IPS-15b (cell line): ENCODE results near the gene PTPN1.

Source experiments
- H3K27me3 ChIP-seq: one replicate; pipeline ENCODE4 v1.6.1; 2013; ENCODE audit warnings: low read length; ENCODE audit not compliant: control insufficient read depth, insufficient read depth
- H3K36me3 ChIP-seq: one replicate; pipeline ENCODE4 v1.6.1; 2013; ENCODE audit warnings: low read length; ENCODE audit not compliant: control insufficient read depth, insufficient read depth
- H3K4me1 ChIP-seq: one replicate; pipeline ENCODE4 v1.6.1; 2013; ENCODE audit warnings: mild to moderate bottlenecking, low read length; ENCODE audit not compliant: control insufficient read depth, insufficient read depth
- H3K4me3 ChIP-seq: one replicate; pipeline ENCODE4 v1.5.1; 2013; ENCODE audit warnings: low read depth, low read length
- H3K9ac ChIP-seq: one replicate; pipeline ENCODE4 v1.6.1; 2013; ENCODE audit warnings: low read depth, mild to moderate bottlenecking, low read length
- H3K9me3 ChIP-seq: one replicate; pipeline ENCODE4 v1.6.1; 2013; ENCODE audit warnings: mild to moderate bottlenecking, low read length; ENCODE audit not compliant: control insufficient read depth, insufficient read depth

Gene PTPN1

DNA sequence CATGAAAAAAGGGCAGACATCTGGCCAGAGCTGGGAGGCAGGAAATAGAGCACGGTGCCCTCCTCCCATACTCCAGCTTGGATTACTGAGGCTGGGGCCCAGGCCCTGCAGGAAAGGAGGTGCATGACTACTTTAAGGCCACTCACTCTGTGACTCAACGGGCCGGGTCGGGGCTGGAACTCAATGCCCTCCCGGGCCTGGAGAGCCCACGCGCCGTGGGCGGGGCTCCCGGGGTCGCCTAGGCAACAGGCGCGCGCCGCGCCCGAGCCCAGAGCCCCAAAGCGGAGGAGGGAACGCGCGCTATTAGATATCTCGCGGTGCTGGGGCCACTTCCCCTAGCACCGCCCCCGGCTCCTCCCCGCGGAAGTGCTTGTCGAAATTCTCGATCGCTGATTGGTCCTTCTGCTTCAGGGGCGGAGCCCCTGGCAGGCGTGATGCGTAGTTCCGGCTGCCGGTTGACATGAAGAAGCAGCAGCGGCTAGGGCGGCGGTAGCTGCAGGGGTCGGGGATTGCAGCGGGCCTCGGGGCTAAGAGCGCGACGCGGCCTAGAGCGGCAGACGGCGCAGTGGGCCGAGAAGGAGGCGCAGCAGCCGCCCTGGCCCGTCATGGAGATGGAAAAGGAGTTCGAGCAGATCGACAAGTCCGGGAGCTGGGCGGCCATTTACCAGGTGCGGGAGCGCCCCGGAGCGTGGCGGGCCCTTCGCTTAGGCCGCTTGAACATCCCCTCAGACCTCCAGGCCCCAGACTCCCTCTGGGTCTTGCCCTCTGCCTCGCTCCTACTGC is at the start of gene PTPN1:
Gene PTPN1 (plus strand): TSS at position 461 of the 783 bp plus-strand sequence. CDS start 145 bp downstream, at position 606.
- Histone ChIP-seq H3K9ac (peak within 1 kb of the TSS; percentile 84), H3K36me3 (no peaks in the 10 kb centered on the region), H3K27me3 (no peaks in the 10 kb centered on the region), H3K4me3 (peak within 1 kb of the TSS; percentile 96), H3K4me1 (no peaks in the 10 kb centered on the region), H3K9me3 (no peaks in the 10 kb centered on the region)

GRCh38 chr20:50460608-50461267 is 49.4 kb upstream of the PTPN1 start:
- no peak overlapping the region for H3K9ac ChIP-seq

DNA sequence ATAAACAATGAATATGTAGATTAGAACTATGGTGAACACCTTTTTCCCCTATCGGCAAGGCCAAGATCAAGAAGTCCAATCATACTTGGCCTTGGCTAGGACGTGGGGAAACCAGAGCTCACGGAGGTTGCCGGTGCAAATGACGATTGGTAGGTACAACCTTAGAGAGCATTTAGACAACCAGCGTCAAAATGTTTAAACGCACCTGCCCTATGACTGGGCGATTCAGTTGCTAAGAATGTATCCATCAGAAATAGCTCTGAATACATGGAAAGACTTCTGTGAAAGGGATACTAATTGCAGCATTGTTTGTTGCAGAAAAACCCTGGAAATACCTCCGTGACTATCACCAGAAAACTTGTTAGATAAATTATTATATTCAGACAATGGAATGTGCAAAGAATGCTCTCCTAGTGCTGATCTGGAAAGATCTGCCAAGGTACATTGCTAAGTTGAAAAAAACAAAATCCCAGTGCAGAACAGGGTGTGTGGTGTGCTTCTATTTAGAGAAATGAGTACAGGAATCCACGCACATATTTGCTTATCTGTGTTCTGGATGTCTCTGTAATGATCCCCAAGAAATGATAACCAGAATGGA is 48.0 kb upstream of the PTPN1 start:
- H3K27me3 ChIP-seq: no peaks in the 10 kb centered on the region
- H3K36me3 ChIP-seq: no peaks in the 10 kb centered on the region
- no peaks in the 10 kb centered on the region for H3K4me1 ChIP-seq
- H3K4me3 ChIP-seq: no peak overlapping the region
- H3K9me3 ChIP-seq: no peaks in the 10 kb centered on the region
- no peak overlapping the region for H3K9ac ChIP-seq

More at GRCh38 chr20:50460608-50461267, 49.4 kb upstream of the PTPN1 start:
- H3K4me1 ChIP-seq: no peaks in the 10 kb centered on the region
- H3K4me3 ChIP-seq: no peak overlapping the region
- H3K27me3 ChIP-seq: no peaks in the 10 kb centered on the region
- no peaks in the 10 kb centered on the region for H3K36me3 ChIP-seq
- no peaks in the 10 kb centered on the region for H3K9me3 ChIP-seq

DNA sequence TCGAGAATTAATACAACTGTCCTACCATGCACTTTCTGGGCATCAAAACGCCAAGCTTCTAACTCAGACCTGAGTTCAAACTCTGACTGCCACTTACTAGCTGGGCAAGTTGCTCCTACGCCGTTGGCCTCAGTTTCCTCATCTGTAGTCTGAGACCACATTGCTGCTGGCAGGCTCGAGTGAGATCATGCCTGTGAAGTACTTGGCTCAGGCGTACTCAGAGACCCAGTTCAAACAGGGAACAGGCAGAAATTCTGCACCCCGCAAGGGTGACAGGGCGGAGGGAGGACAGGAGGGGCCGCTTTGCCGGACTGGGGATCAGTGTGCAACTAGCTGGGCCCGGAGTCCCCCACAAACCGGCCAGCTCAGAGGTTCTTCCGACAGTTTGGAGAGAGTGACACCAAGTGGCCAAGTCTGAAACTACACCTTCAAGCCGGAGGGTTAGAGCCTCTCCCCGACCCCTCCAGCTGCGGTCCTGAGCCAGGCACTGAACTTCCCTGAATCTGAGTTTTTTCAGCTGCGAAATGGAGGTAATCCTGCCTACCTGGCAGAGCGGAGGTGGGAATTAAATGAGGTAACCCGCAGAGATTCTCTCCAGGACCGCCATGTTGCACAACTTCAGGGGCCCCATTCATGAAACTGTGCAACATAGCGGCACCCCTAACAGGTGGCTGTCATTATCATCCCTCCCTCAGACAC is 46.0 kb upstream of the PTPN1 start:
- H3K9me3 ChIP-seq: no peaks in the 10 kb centered on the region
- H3K4me1 ChIP-seq: no peaks in the 10 kb centered on the region
- H3K27me3 ChIP-seq: no peaks in the 10 kb centered on the region
- no peak overlapping the region for H3K9ac ChIP-seq
- H3K36me3 ChIP-seq: no peaks in the 10 kb centered on the region
- H3K4me3 ChIP-seq: no peak overlapping the region

DNA sequence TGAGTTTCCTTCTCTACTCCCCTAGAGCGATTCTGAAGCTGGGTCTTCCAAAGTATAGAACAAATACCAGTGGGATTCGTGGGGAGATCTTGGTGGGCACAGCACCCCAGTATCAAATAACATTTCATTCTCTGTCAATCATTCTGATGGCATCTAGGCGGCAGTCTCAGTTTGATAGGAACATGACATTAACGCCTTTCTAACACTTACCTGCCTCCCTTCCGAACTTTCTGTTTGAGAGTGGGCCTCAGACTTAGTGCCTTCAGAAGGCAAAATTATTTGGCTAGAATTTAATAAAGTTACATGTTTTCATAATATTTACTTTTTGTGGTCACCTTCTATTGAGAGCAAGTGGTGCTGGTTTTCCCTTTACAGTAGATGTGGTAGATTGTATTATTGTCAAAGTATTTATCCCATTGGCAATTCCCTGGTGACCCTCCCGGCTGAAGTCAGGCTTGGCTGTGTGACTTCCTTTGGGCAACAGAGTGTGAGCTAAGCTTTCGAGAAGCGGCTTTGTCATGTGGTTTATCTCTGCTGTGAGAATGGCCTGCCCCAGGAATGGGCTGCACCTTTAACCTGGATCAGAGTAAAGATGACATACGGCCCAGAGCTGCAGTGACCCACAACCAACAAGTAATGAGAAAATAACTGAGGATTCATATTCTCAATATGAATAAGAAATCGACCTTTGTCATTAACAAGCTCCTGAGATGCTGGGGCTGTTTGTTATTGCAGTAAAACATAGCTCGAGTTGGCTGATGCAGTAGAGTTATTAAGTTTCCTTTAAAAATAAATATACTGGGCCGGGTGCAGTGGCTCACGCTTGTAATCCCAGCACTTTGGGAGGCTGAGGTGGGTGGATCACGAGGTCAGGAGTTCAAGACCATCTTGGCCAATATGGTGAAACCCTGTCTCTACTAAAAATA is 45.2 kb upstream of the PTPN1 start:
- H3K9ac ChIP-seq: no peak overlapping the region
- no peak overlapping the region for H3K4me3 ChIP-seq
- no peaks in the 10 kb centered on the region for H3K27me3 ChIP-seq
- no peaks in the 10 kb centered on the region for H3K4me1 ChIP-seq
- H3K36me3 ChIP-seq: no peaks in the 10 kb centered on the region
- H3K9me3 ChIP-seq: no peaks in the 10 kb centered on the region

DNA sequence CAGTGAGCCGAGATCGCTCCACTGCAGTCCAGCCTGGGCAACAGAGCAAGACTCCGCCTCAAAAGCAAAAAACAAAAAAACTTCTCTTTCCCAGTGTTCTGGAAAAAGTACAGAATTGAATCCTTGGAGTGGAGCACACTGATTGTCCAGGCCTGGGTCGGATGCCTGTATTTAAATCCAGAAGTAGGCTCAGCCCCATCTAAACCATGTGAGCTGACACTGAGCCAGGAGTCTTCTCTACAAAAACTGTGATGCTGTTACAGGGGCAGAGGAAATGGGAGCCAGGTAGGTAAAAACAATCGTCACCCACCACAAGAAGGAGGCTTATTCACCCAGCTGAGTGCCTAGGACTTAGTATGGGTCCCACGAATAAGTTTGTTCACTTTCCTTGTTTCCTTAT is 43.0 kb upstream of the PTPN1 start:
- Histone ChIP-seq H3K27me3 (no peaks in the 10 kb centered on the region), H3K4me1 (no peaks in the 10 kb centered on the region), H3K9me3 (no peaks in the 10 kb centered on the region), H3K4me3 (no peak overlapping the region), H3K36me3 (no peaks in the 10 kb centered on the region), H3K9ac (no peak overlapping the region)

GRCh38 chr20:50467718-50468356 is 42.3 kb upstream of the PTPN1 start:
- no peaks in the 10 kb centered on the region for H3K4me1 ChIP-seq
- H3K9me3 ChIP-seq: no peaks in the 10 kb centered on the region
- H3K4me3 ChIP-seq: no peak overlapping the region
- no peak overlapping the region for H3K9ac ChIP-seq
- no peaks in the 10 kb centered on the region for H3K27me3 ChIP-seq
- no peaks in the 10 kb centered on the region for H3K36me3 ChIP-seq

DNA sequence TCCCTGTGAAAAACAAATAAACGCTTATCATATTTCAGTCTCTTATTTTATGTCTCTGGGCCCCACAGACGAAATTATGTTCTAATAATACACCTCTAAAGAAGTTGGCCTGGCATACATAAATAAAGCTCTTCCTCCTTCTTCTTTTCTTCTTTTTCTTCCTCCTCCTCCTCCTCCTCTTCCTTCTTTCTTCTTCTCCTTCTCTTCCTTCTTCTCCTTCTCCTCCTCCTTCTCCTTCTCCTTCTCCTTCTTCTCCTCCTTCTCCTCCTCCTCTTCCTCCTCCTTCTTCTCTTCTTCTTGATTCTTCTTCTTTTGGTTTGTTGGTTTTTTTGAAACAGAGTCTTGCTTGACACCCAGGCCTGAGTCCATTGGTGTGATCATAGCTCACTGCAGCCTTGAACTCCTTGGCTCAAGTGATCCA is 41.8 kb upstream of the PTPN1 start:
- Histone ChIP-seq H3K9me3 (no peaks in the 10 kb centered on the region), H3K4me3 (no peak overlapping the region), H3K4me1 (no peaks in the 10 kb centered on the region), H3K9ac (no peak overlapping the region), H3K27me3 (no peaks in the 10 kb centered on the region), H3K36me3 (no peaks in the 10 kb centered on the region)

- Histone ChIP-seq H3K27me3 (no peaks in the 10 kb centered on the region), H3K36me3 (no peaks in the 10 kb centered on the region), H3K9me3 (no peaks in the 10 kb centered on the region), H3K4me1 (no peaks in the 10 kb centered on the region), H3K9ac (no peak overlapping the region), H3K4me3 (no peak overlapping the region)
These were observed 40.9 kb upstream of the PTPN1 start for GRCh38 chr20:50469176-50469723.

DNA sequence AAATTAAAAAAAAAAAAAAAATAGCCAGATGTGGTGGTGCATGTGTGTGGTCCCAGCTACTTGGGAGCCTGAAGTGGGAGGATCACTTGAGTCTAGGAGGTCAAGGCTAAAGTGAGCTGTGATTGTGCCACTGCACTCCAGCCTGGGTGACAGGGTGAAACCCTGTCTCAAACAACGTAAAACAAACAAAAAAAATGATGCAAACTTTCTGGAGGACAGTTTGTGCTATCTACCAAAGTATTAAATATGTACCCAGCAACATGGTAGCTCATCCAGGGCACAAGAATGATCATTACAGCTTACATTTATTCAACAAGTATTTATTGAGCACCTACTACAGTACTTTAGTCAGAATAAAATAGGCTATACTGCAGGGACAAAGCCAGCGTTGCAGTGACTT is 40.4 kb upstream of the PTPN1 start:
- Histone ChIP-seq H3K4me3 (no peak overlapping the region), H3K4me1 (no peaks in the 10 kb centered on the region), H3K9ac (no peak overlapping the region), H3K36me3 (no peaks in the 10 kb centered on the region), H3K27me3 (no peaks in the 10 kb centered on the region), H3K9me3 (no peaks in the 10 kb centered on the region)
